GM04504 (cell line): Measurements from ENCODE around the gene PIAS4.

Experiments
- DNase-seq: peaks from one replicate; pipeline ENCODE4 v3.0.0-alpha.2; 2012; ENCODE audit warnings: low read depth

Gene PIAS4

GRCh38 chr19:3977242-3978143 lies 30.0 kb upstream of the PIAS4 start:
- no peak for DNase-seq

GRCh38 chr19:3978145-3978544 lies 29.4 kb upstream of the PIAS4 start:
- no peak for DNase-seq

GRCh38 chr19:3979289-3979673 lies 28.3 kb upstream of the PIAS4 start:
- DNase-seq: no peak

GRCh38 chr19:3979674-3980352 lies 27.7 kb upstream of the PIAS4 start:
- no peak for DNase-seq

- no peak for DNase-seq
Measured at GRCh38 chr19:3980353-3981251, 26.9 kb upstream of the PIAS4 start.

- no peak for DNase-seq
Measured at GRCh38 chr19:3981373-3981735, 26.2 kb upstream of the PIAS4 start.

- no peak for DNase-seq
Measured at GRCh38 chr19:3981736-3982681, 25.5 kb upstream of the PIAS4 start.

GRCh38 chr19:3982701-3983541 lies 24.6 kb upstream of the PIAS4 start:
- DNase-seq: no peak

- DNase-seq: no peak
Measured at GRCh38 chr19:3983542-3983914, 24.0 kb upstream of the PIAS4 start.

- no peak for DNase-seq
Measured at GRCh38 chr19:3983936-3984583, 23.5 kb upstream of the PIAS4 start.

GRCh38 chr19:3984584-3984907 lies 23.0 kb upstream of the PIAS4 start:
- DNase-seq: no peak

GRCh38 chr19:3984908-3985642 lies 22.5 kb upstream of the PIAS4 start, which contains the start of gene EEF2:
TSS of gene EEF2 (minus strand) at chr19:3985463. CDS start at chr19:3985380, 83 bp downstream.
- peak; percentile 74 for DNase-seq

GRCh38 chr19:3985643-3986259 lies 21.8 kb upstream of the PIAS4 start:
- no peak for DNase-seq

- DNase-seq: no peak
Measured at GRCh38 chr19:3986260-3987041, 21.1 kb upstream of the PIAS4 start.

GRCh38 chr19:3987619-3988371 lies 19.7 kb upstream of the PIAS4 start:
- no peak for DNase-seq

GRCh38 chr19:3990815-3991117 lies 16.8 kb upstream of the PIAS4 start:
- DNase-seq: no peak

- no peak for DNase-seq
Measured at GRCh38 chr19:3995607-3996006, 11.9 kb upstream of the PIAS4 start.
